SW480 (cell line): Measurements from ENCODE around the gene FAM124A.

Source experiments
- DNase-seq: peaks from one replicate; pipeline ENCODE4 v3.0.0-alpha.2; 2016; ENCODE audit warnings: low spot score

The FAM124A gene

DNA sequence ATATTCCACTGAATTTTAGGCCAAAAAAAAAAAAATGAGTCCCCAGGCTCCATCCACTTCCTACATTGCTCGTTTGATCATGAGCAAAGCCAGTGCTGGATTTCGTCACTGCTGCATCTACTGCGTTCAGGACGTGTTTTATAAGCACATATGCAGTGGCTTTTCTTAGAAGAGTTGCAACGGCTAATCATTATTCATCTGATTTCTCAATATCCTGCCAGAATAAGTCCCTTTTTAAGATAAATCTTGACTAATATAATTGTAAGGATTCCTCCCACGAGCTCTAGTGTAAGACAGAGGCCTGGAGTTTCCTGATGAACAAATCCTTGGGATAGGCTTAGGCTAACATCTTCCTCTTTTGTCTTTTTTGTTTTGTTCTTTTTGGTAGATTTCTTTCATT, 19.5 kb downstream of the FAM124A start:
- no peak for DNase-seq

GRCh38 chr13:51243227-51243626, 21.0 kb downstream of the FAM124A start:
- DNase-seq: no peak

- no peak for DNase-seq
Measured at GRCh38 chr13:51243832-51244231, 21.6 kb downstream of the FAM124A start.

DNA sequence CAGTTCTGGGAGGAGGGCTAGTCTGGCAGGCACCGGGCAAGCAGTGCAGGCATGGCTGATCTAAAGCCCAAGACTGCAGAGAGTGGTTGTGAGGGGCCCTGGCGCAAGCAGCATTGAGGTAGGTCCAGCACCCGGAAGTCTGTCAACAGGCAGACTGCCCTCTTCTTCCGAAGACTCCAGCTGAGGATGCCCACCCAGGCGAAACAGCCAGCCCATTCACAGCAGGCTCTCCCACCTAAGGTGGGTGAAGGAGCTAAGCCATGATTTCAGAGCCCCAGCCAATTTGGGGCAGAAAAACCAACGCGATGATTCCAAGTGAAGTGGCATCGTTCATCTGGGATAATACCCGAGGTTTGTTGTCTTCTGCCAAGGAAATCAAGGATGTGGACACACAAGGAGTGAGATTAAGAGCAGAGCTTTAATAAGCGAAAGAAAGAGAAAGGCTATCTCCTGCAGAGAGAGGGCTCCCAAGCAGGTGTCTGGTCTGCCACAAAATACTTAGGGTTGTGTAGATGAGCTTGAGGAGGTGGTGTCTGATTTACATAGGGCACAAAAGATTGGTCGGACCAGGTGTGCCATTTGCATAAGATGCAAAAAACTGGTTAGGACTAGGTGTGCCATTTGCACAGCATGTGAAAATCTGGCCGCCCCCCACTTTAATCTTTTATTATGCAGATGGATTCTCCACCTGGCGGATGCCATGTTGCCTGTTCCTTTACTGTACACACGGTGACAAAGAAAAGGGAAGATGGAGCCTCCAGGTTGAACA, 22.6 kb downstream of the FAM124A start:
- no peak for DNase-seq

DNA sequence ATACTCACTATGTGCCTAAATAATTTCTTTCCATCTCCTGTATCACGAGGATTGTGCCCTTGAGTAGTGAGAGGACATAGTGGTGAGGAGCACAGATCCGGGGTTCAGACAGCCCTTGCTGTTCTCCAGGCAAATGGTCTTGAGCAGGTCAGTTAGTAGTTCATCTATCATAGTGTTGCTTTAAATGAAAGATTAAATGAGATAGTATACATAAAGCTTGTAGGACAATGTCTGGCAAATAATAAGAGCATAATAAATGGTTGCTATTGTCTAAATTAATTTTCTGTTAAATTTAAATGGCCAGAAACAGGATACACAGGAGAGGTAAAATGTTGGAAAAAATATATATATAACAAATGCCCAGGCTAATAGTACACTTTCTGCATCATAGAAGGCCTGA, 23.4 kb downstream of the FAM124A start:
- no peak for DNase-seq

DNA sequence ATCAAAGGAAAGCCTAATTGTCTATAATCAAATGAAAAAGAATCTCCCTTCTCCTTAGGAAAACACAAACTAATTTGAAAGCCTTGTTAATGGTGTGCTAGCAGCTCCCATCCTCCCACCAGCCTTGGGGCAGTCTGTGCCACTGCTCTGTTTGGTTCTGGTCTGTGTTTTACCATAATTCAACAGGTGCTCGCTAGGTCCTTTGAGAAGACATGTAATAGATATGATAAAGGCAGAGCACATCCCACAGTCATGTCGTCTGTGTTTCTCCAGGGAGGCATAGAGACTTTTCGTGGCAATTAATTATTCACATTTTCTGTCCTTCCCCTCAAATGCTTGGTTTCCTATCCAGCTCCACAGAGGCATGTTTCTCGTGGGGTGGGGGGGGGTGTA, 23.8 kb downstream of the FAM124A start:
- no peak for DNase-seq

DNA sequence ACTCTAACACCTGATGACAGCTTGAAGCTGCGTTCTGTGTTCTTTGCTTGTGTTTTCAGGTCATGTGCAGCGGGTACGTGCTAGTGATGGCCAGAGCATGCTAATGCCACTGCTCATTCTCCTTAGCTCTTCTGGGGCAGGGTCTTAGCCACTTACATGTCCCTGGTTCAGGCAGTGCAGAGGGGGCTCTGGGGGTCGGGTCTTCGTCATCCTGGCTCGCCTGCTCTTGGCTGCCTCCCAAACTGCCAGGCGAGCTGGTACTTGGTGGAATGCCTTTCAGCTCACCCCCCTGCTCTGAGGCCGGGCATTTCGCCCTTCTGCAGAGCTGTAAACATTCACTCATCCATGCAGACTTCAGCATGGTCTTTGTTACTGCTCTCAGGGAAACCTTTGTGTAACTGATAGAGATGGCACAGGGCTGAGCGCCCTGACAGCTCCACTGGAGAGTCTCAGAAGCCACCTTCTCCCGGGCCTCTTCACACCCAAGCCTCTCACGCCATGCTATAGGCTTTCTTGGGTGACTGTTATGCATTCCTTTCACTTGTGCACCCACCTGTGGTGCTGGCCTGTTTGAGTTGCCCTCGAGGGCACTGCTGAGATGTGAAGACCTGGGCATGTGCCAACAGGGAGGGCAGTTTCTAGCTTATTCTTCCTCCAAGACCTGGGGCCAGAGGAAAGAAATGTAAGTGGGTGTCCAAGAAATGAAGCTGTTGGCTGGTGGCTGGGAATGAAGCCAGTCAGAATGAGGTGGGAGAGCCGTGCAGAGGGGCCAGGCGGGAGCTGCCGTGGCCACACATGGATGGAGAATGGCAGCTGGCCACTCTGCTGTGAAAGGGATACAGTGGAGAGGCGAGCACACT, 24.4 kb downstream of the FAM124A start:
- no peak for DNase-seq

- DNase-seq: no peak
Measured at GRCh38 chr13:51249255-51249654, 27.1 kb downstream of the FAM124A start.

- peak; percentile 10 for DNase-seq
Measured at GRCh38 chr13:51249770-51250741, 27.9 kb downstream of the FAM124A start.

DNA sequence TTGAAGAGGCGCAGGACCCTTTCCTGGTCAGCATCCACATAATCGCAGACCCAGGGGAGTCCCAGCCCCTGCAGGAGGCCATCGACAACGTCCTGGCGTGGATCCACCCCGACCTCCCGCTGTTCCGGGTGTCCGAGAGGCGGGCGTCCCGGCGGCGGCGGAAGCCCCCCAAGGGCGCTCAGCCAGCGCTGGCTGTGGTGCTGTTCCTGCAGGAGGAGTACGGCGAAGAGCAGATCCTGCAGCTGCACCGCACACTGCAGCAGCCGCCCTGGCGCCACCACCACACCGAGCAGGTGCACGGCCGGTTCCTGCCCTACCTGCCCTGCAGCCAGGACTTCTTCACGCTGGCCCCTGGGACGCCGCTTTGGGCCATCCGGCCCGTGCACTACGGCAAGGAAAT, 29.3 kb downstream of the FAM124A start:
- no peak for DNase-seq

DNA sequence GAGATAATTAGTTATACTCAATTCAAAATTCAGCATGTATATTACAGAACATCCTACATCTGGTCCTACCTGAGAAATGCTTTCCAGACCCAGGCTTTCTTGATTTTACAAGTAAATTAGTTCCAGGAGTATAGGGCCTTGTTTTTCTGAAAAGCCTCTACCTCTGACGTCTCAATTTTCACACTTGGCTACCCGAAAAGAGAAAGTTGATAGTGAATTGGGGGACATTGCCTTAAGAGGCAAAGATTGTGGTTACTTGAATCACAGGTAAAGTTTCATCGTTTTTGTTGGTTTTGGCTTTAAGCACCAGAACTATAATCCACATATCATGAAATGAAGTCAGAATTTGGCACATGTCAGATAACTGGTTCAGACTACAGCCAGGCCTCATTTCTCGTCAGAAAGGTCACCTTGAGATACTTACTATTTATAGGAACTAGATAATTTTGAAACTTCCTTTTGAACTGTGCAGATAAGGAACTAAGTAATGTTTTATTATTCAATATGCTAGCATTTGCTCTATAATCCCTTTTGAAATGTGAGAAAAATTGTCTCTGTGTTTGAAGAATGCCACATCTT, 30.8 kb downstream of the FAM124A start:
- no peak for DNase-seq

DNA sequence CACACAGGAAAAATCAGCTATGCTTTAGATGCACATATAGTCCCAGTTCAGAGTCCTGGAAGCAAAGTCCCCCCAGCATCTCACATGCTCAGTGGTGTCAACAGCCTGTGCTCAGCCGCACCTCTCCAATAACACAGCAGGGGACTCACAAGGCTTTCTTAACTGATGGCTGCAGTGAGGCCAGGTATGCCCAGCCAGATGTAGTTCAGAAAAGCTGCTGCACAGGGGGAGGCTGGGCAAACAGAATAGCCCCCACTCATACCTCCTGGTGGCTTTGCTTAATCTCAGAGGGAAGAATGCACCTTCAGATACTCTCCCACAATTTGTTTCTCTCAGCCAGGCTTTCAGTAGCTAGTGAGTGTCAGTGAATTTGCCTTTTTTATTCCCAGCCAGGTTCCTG, 33.4 kb downstream of the FAM124A start:
- DNase-seq: no peak

DNA sequence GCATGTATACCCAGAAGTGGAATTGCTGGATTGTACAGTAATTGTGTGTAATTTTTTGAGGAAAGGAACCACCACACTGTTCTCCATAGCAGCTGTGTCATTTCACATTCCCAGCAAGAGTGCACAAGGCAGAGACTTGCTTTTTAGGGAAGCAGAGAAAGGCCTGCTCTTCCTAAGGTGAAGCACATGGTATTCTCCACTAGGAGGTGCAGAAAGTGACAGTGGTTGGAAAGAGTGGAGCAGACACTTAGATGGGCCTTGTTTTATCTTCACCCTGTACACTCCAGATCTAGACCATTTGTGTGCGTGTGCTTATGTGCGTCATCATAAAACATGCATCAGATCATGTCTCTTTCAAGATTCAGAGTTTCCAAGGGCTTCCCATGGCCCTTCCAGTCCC, 35.0 kb downstream of the FAM124A start:
- DNase-seq: no peak

DNA sequence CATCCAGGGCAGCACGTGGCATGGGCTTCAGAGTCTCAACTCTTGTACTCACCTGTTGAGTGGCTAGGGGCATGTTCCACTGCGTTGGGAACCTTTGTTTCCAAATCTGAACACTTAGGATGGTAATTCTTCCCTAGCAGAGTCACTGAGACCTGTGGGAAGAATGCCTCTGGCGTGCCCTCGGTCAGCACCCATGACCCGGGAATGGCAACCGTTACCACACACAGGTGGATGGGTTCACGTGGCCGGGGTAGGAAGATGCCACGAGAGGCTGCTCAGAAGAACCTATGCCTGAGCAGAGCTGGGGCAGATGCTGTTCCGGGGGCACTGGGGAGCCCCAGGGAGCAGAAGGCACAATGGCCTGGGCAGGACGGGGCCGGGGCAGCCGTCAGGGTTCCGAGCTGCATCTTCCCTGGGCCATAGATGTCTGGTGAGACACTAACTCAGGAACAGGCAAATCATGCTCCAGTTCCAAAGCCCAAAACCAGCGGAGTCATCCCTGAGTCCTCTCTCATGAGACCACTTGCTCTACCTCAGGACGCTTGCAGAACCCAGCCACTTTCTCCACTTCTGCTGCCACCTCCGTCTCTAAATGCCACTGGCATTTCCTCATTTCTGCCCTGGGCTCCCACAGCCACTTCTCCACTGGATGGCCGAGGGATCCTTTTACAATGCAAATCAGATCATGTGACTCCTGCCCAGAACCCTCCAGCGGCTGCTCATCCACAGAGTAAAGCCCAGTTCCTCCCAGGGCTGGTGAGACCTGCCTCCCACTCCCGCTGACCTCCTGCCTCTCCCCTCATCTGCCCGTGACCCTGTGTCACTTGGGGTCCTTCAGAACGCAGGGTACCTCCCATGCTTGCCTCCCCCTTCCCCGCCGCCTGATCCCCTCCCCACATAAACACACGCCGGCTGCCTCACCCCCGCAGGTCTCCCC, 36.7 kb downstream of the FAM124A start:
- DNase-seq: no peak

GRCh38 chr13:51260154-51260553, 38.0 kb downstream of the FAM124A start:
- DNase-seq: no peak

GRCh38 chr13:51261610-51262249, 39.5 kb downstream of the FAM124A start:
- DNase-seq: no peak

DNA sequence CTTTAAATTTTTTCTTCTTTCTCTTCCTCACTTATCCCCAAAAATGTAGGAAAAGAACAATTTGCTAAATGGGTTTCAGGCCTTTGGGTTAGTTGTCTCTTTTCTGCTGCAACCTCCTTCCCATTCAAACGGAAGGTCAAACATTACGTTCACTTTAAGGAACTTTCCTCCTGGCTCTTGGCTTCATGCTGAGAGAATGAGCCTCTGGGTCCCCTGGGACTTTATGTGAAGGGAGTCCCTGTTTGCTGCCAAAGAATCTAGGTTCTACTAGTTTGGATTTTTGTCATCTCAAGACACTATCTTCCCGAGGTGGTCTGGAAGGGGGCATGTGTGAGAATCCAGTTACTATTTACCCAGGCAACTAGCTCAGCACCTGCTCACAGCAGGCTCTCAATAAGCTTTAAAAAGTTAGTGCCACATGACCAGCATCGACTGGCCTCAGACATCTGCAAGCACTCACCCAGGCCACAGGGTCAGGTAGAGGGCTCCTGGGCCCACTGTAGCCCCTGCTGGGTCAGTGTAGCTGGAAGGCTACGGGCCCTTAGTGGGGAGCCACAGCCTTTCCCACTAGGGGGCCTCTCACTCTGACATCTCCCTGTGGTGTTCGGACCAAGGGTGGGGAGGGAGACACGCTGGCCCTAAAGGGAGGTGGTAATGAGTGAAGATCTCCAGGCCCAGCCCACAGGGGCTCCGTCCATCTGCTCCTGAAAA, 40.5 kb downstream of the FAM124A start:
- DNase-seq: no peak

DNA sequence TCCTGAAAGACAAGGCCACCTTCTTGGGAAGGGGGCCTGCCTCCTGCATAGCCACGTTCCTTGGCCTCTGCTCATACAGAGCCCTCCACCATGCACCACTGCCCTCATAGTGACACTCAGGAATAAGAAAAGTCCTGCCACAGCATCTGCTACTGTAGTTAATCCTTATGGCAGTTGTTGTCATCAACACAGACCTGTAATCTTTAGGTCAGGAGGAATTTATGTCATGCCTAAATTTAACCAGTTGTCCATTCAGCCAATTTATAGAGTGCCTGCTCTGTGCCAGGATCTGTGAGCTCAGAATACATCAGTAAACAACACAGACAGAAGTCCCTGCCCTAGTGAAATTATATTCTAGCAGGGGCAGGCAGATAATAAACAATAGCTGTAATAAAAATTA, 44.4 kb downstream of the FAM124A start:
- DNase-seq: no peak

DNA sequence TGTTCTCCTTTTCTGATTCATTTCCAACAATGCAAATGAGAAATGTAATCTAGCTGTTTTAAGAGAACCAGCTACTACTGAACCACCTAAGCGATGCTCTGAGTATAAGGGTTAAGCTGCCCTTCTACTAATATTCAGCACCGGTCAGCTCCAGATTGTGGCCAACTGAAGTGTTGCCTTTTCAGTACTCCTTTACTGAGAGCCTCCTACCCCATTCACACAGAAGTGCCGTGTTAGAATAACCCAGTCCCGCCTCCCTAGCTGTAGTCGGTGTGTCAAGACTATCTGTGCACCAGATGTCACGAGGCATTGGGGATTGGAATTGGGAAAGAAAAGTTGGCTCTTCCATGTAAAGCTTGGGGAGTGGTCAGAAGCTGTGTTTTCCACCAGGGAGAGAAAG, 45.4 kb downstream of the FAM124A start:
- DNase-seq: no peak

- no peak for DNase-seq
Measured at GRCh38 chr13:51269039-51269438, 46.8 kb downstream of the FAM124A start.
